GM23338 (cell line): ENCODE measurements around the gene PLA2G2E. TPM values are rescaled to one million over a fixed set of nuclear protein-coding genes. Genes with fewer than 3 reads are reported as not detected.

ENCODE experiments used
- ATAC-seq: fragments of 200-7000 bp; cut with Tn5 transposase; 3 replicates; pipeline ENCODE4 v1.9.1; 2020
- DNase-seq: peaks from one replicate; pipeline ENCODE4 v3.0.0-alpha.2; 2015; ENCODE audit warnings: low spot score
- H2AFZ ChIP-seq: fragments of 200-600 bp; sonication (generic); 2 replicates; pipeline ENCODE4 v1.8.0; 2016; ENCODE audit warnings: antibody characterized with exemption, mild to moderate bottlenecking, moderate library complexity
- H3F3A ChIP-seq: fragments of 200-600 bp; sonication (generic); replicated peaks from 2 replicates; pipeline ENCODE4 v1.8.0; 2017; ENCODE audit warnings: antibody characterized with exemption, mixed run types, low read depth
- H3K27ac ChIP-seq: fragments of 200-600 bp; sonication (generic); 2 replicates; pipeline ENCODE4 v1.6.1; 2016; ENCODE audit warnings: low read depth
- H3K27me3 ChIP-seq: fragments of 200-600 bp; sonication (generic); 2 replicates; pipeline ENCODE4 v1.8.0; 2016; ENCODE audit warnings: mild to moderate bottlenecking, mixed run types, moderate library complexity; ENCODE audit not compliant: insufficient read depth
- H3K36me3 ChIP-seq: fragments of 200-600 bp; sonication (generic); 2 replicates; pipeline ENCODE4 v1.8.0; 2016; ENCODE audit warnings: mild to moderate bottlenecking; ENCODE audit not compliant: insufficient read depth
- H3K4me1 ChIP-seq: fragments of 200-600 bp; sonication (generic); 2 replicates; pipeline ENCODE4 v1.8.0; 2016; ENCODE audit warnings: mild to moderate bottlenecking, moderate library complexity; ENCODE audit not compliant: insufficient read depth
- H3K4me2 ChIP-seq: fragments of 200-600 bp; sonication (generic); 2 replicates; pipeline ENCODE4 v1.7.1; 2017; ENCODE audit warnings: mixed run types
- H3K4me3 ChIP-seq: fragments of 200-600 bp; sonication (generic); 2 replicates; pipeline ENCODE4 v1.6.1; 2016; ENCODE audit warnings: mixed run types
- H3K79me2 ChIP-seq: fragments of 200-600 bp; sonication (generic); replicated peaks from 2 replicates; pipeline ENCODE4 v1.8.0; 2017; ENCODE audit warnings: mild to moderate bottlenecking; ENCODE audit not compliant: insufficient read depth
- H3K9me2 ChIP-seq: fragments of 200-600 bp; sonication (generic); 2 replicates; pipeline ENCODE4 v1.8.0; 2017; ENCODE audit not compliant: insufficient read depth
- H4K20me1 ChIP-seq: fragments of 200-600 bp; sonication (generic); replicated peaks from 2 replicates; pipeline ENCODE4 v1.8.0; 2017; ENCODE audit warnings: mild to moderate bottlenecking; ENCODE audit not compliant: insufficient read depth
- H3K27ac Mint-ChIP-seq: 2 replicates; pipeline ENCODE4 v1.8.0; 2020; ENCODE audit warnings: inconsistent platforms, mild to moderate bottlenecking, moderate library complexity, mixed read lengths
- H3K27me3 Mint-ChIP-seq: 3 replicates; pipeline ENCODE4 v1.8.0; 2022; ENCODE audit warnings: low read depth, mild to moderate bottlenecking, moderate library complexity, mixed read lengths, inconsistent platforms; ENCODE audit not compliant: insufficient read depth, poor library complexity
- H3K36me3 Mint-ChIP-seq: 3 replicates; pipeline ENCODE4 v1.8.0; 2021; ENCODE audit warnings: low read depth, mild to moderate bottlenecking, inconsistent platforms, moderate library complexity, mixed read lengths
- H3K4me1 Mint-ChIP-seq: 3 replicates; pipeline ENCODE4 v1.8.0; 2020; ENCODE audit warnings: mild to moderate bottlenecking, inconsistent platforms, mixed read lengths
- H3K4me3 Mint-ChIP-seq: 3 replicates; pipeline ENCODE4 v1.8.0; 2021; ENCODE audit warnings: moderate library complexity, mild to moderate bottlenecking, inconsistent platforms, mixed read lengths
- H3K9me3 Mint-ChIP-seq: 3 replicates; pipeline ENCODE4 v1.8.0; 2020; ENCODE audit warnings: moderate library complexity, mild to moderate bottlenecking, inconsistent platforms, mixed read lengths
- REST ChIP-seq: IDR thresholded peaks from one replicate; pipeline ENCODE4 v1.6.1; 2018; ENCODE audit warnings: antibody characterized with exemption; ENCODE audit not compliant: unreplicated experiment
- ZNF462 ChIP-seq: fragments of 250-450 bp; sonication (Bioruptor Pico); IDR thresholded peaks from 2 replicates; pipeline ENCODE4 v1.5.0; 2020; ENCODE audit warnings: mild to moderate bottlenecking, moderate library complexity
- polyA plus RNA-seq: library from polyadenylated mRNA; unstranded; fragments of >200 nt; fragmentation: Nextera tagmentation; extraction: Ambion mirVana; gene quantifications from 2 replicates; pipeline ENCODE4 v1.2.1, GENCODE V29; 2016
- total RNA-seq: library from RNA; depleted of rRNA; stranded (reverse); fragments of >200 nt; shearing (Covaris generic); gene quantifications from 2 replicates; pipeline ENCODE4 v1.2.3, GENCODE V29; 2014

PLA2G2E gene
- total and polyA plus RNA-seq, 2 experiments from 2014 or later = not detected

GRCh38 chr1:19877821-19878636 is 45.4 kb downstream of the PLA2G2E start:
- Histone ChIP-seq H3K79me2 (peaks cover 4% of the 10 kb centered on the region), H4K20me1 (peaks cover under 1% of the 10 kb centered on the region; the same call in 1 of the 2 replicates), H3K9me2 (no peaks in the 10 kb centered on the region), H3F3A (no peaks in the 10 kb centered on the region), H3K27me3 (no peaks in the 10 kb centered on the region), H3K36me3 (no peaks in the 10 kb centered on the region), H3K4me3 (no peak overlapping the region), H3K4me1 (0 out of 2 replicates have a peak, but pooled peaks cover under 1% of the 10 kb centered on the region), H3K4me2 (no peak overlapping the region), H3K27ac (no peak overlapping the region), H2AFZ (peak overlapping the region; percentile 69; the same call in 1 of the 2 replicates)
- H3K4me3 Mint-ChIP-seq = no peak overlapping the region
- H3K4me1 Mint-ChIP-seq = peaks cover 8% of the 10 kb centered on the region; the same call in 2 of the 3 replicates
- no peaks in the 10 kb centered on the region for H3K9me3 Mint-ChIP-seq
- TF ChIP-seq REST = no peak
- TF ChIP-seq ZNF462 (CRISPR knock-in tag) = no peak
- DNase-seq = peak; percentile 25
- peaks cover 2% of the 10 kb centered on the region for H3K27me3 Mint-ChIP-seq
- no peak for ATAC-seq
- H3K36me3 Mint-ChIP-seq = peaks cover under 1% of the 10 kb centered on the region; the same call in 1 of the 3 replicates
- H3K27ac Mint-ChIP-seq = no peak overlapping the region
